MM.1S (cell line): ENCODE results near the gene TMCC1.

Experiments
- DNase-seq: peaks from one replicate; pipeline ENCODE4 v3.0.0-alpha.2; 2015
- H2AFZ ChIP-seq: fragments of 300-600 bp; sonication (generic); 2 replicates; pipeline ENCODE4 v1.6.0; 2016; ENCODE audit warnings: antibody characterized with exemption, low read length
- H3F3A ChIP-seq: fragments of 300-600 bp; sonication (generic); 2 replicates; pipeline ENCODE4 v1.6.1; 2016; ENCODE audit warnings: mild to moderate bottlenecking, antibody characterized with exemption, low read length, moderate library complexity, mixed read lengths; ENCODE audit not compliant: insufficient read depth
- H3K27ac ChIP-seq: fragments of 300-600 bp; sonication (generic); 2 replicates; pipeline ENCODE4 v1.5.1; 2016; ENCODE audit warnings: mild to moderate bottlenecking, low read length
- H3K27me3 ChIP-seq: fragments of 300-600 bp; sonication (generic); replicated peaks from 2 replicates; pipeline ENCODE4 v1.6.0; 2016; ENCODE audit warnings: low read length; ENCODE audit not compliant: insufficient read depth
- H3K36me3 ChIP-seq: fragments of 300-600 bp; sonication (generic); replicated peaks from 2 replicates; pipeline ENCODE4 v1.6.1; 2016; ENCODE audit warnings: mild to moderate bottlenecking, low read length, mixed read lengths; ENCODE audit not compliant: insufficient read depth
- H3K4me1 ChIP-seq: fragments of 300-600 bp; sonication (generic); 2 replicates; pipeline ENCODE4 v1.6.1; 2016; ENCODE audit warnings: low read length, mixed read lengths
- H3K4me2 ChIP-seq: fragments of 300-600 bp; sonication (generic); 2 replicates; pipeline ENCODE4 v1.6.0; 2016; ENCODE audit warnings: low read depth, low read length
- H3K4me3 ChIP-seq: fragments of 300-600 bp; sonication (generic); 2 replicates; pipeline ENCODE4 v1.5.1; 2016; ENCODE audit warnings: low read length, mixed read lengths
- H3K79me2 ChIP-seq: fragments of 300-600 bp; sonication (generic); 2 replicates; pipeline ENCODE4 v1.6.1; 2016; ENCODE audit warnings: mixed run types, low read length, mixed read lengths
- H3K9ac ChIP-seq: fragments of 300-600 bp; sonication (generic); 2 replicates; pipeline ENCODE4 v1.6.1; 2016; ENCODE audit warnings: low read length, mixed read lengths
- H3K9me2 ChIP-seq: fragments of 300-600 bp; sonication (generic); replicated peaks from 2 replicates; pipeline ENCODE4 v1.6.1; 2016; ENCODE audit warnings: mild to moderate bottlenecking, low read length, mixed read lengths; ENCODE audit not compliant: insufficient read depth
- H3K9me3 ChIP-seq: fragments of 300-600 bp; sonication (generic); replicated peaks from 2 replicates; pipeline ENCODE4 v1.6.1; 2016; ENCODE audit warnings: mild to moderate bottlenecking, low read length, mixed read lengths; ENCODE audit not compliant: insufficient read depth
- H4K20me1 ChIP-seq: fragments of 300-600 bp; sonication (generic); 2 replicates; pipeline ENCODE4 v1.6.1; 2016; ENCODE audit warnings: mild to moderate bottlenecking, low read length, moderate library complexity, mixed read lengths; ENCODE audit not compliant: insufficient read depth
- CTCF ChIP-seq: fragments of 300-600 bp; sonication (generic); IDR thresholded peaks from 2 replicates; pipeline ENCODE4 v1.5.1; 2016; ENCODE audit warnings: antibody characterized with exemption, low read length, mixed read lengths
- EZH2 ChIP-seq: fragments of 300-600 bp; sonication (generic); optimal IDR thresholded peaks from 2 replicates; pipeline ENCODE3; 2017; ENCODE audit warnings: low read depth, mild to moderate bottlenecking, antibody characterized with exemption, low read length, mixed read lengths
- EZH2phosphoT487 ChIP-seq: fragments of 300-600 bp; sonication (generic); IDR thresholded peaks from 2 replicates; pipeline ENCODE4 v1.6.1; 2018; ENCODE audit warnings: antibody characterized with exemption, low read length

The TMCC1 gene

DNA sequence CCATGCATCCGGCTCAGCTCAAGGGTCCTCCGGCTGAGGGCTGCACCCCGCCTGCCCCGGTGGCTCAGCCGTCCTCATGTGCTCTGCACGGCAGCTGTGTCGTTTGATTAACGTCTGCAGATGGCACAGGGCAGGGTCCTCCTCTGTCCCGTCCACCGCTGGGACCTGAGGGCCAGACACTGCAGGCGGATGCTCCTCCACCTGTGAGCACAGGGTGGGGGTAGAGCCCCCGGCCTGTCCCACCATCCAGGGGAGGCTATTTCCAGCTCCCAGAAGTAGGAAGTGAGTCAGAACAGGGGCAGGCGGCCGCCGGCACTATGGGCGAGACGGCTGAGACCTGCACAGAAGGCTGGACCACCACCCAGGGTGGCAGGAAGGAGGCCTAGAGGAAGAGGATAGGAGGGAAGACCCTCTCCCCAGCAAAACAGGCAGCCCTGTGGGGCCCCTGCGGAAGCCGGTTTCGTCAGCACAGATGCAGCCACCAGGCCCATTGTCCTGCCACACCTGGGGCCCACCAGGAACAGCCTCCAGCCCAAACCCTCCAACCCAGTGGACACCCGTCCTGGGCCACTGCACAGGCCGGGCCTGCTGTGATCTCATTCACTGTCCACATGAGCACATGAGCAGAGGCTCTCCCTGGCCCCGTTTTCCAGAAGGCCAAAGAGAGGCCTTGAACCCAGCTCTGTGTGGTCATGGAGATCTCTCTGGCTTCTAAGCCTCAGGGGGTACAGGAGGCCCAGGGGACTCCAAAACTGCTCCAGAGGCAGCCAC is 274.4 kb downstream of the TMCC1 start:
- no peaks in the 10 kb centered on the region for H3K9me2 ChIP-seq
- H3K9me3 ChIP-seq = no peaks in the 10 kb centered on the region
- no peaks in the 10 kb centered on the region for H3K27me3 ChIP-seq
- no peaks in the 10 kb centered on the region for H3K79me2 ChIP-seq
- H3K9ac ChIP-seq = no peak overlapping the region
- no peak overlapping the region for H3K4me2 ChIP-seq
- TF ChIP-seq EZH2 (no peak), CTCF (no peak), EZH2phosphoT487 (no peak)
- H3F3A ChIP-seq = no peaks in the 10 kb centered on the region
- no peaks in the 10 kb centered on the region for H3K4me1 ChIP-seq
- H3K4me3 ChIP-seq = no peak overlapping the region
- H3K36me3 ChIP-seq = no peaks in the 10 kb centered on the region
- no peak overlapping the region for H3K27ac ChIP-seq
- H4K20me1 ChIP-seq = no peaks in the 10 kb centered on the region
- no peak for DNase-seq
- H2AFZ ChIP-seq = no peak overlapping the region

DNA sequence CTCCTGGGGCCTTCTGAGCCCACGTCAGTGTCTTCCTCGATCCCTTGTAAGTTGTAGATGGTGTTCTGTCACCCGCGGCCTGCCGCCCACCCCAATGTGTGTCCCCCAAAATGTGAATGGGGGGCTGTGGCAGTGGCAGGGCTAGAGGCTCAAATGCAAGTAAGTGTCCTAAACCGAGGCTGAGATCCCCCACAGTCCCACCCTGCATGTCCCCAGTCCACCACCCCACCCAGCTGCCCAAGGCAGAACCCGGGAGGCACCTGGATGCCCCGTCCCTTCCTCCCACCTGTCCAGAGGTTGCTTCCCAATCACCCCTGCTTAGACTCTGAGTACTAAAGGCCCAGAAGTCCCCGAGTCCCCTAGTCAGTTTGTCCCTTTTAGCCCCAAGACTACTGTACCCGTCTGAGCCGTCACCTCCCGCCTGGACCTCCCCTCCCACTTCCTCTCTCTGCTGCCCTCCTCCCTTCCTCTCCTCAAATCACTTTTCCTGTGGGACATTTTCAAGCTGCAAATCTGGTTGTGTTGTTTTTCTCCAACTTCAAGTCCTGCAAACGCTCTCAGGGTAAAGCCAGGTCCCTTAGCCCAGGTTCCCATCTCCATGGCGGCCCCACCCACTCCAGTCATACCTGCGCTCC is 275.2 kb downstream of the TMCC1 start:
- no peak for TF ChIP-seq CTCF
- Histone ChIP-seq H3K79me2 (no peaks in the 10 kb centered on the region), H3K36me3 (no peaks in the 10 kb centered on the region), H2AFZ (no peak overlapping the region), H3K4me3 (no peak overlapping the region), H4K20me1 (no peaks in the 10 kb centered on the region), H3K4me1 (no peaks in the 10 kb centered on the region), H3K4me2 (no peak overlapping the region), H3K27ac (no peak overlapping the region), H3K27me3 (no peaks in the 10 kb centered on the region), H3K9me3 (no peaks in the 10 kb centered on the region), H3K9ac (no peak overlapping the region), H3F3A (no peaks in the 10 kb centered on the region), H3K9me2 (no peaks in the 10 kb centered on the region)
- DNase-seq = no peak

DNA sequence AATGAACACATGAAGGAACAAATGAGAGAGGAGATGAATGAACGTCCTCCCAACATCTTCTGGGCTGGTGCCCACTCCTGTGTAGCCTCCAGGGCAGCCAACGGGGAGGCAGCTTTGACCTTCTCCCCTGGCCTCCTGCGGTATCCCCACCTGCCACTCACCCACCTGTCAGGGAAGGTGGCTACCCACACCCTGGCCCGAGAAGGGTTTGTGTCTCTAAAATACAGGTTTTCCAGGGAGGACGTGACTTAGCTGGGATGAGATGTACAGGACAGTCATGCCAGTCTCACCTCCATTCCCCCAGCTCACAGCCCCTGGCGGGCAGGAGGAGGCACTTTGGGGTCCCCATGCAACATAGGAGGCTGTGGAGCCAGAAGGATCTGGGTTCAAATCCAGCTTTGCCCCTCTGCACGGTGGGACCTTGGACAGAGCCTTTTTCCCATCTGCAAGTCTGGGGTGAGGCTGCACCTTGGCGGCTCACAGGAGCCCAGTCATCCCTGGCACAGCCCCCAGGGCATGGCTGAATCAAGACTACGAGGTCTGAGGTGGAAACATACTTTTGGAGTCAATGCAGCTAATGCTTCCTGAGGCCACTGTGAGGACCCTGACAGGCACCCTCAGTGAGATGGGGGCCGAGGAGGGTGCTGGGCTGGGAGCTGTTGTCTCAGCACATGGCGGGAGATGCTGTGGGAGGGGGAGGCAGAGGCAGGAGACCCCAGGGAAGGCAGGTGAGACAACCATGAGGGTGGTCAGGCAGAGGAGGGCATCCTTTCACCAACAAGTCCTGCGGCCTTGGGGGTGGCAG is 275.9 kb downstream of the TMCC1 start:
- Histone ChIP-seq H3K9me2 (no peaks in the 10 kb centered on the region), H3K27ac (no peak overlapping the region), H3K36me3 (no peaks in the 10 kb centered on the region), H3K4me1 (no peaks in the 10 kb centered on the region), H3F3A (no peaks in the 10 kb centered on the region), H4K20me1 (no peaks in the 10 kb centered on the region), H3K9me3 (no peaks in the 10 kb centered on the region), H2AFZ (no peak overlapping the region), H3K79me2 (no peaks in the 10 kb centered on the region), H3K9ac (no peak overlapping the region), H3K27me3 (no peaks in the 10 kb centered on the region), H3K4me2 (no peak overlapping the region), H3K4me3 (no peak overlapping the region)
- DNase-seq = no peak
- TF ChIP-seq EZH2phosphoT487 = no peak
- TF ChIP-seq CTCF = no peak
- no peak for TF ChIP-seq EZH2
